Naive thymus-derived CD4-positive, alpha-beta T cell (primary cell): ENCODE measurements around the gene CELSR2. TPM values are rescaled to one million over a fixed set of nuclear protein-coding genes. Genes with fewer than 3 reads are reported as not detected.

Experiments
- ATAC-seq: fragments of 150-1000 bp; cut with Tn5 transposase; 2 replicates; pipeline ENCODE4 v1.10.0; 2021; ENCODE audit warnings: mild to moderate bottlenecking, moderate library complexity
- CTCF ChIA-PET: fragments of 350-600 bp; sonication (Branson Sonifier 250); formaldehyde crosslinking; loops from one replicate; lab custom pipeline; 2021; ENCODE audit warnings: antibody characterized with exemption; lab: Charles Lee
- POLR2A ChIA-PET: fragments of 350-600 bp; sonication (Branson Sonifier 250); formaldehyde crosslinking; loops from one replicate; lab custom pipeline; 2021; ENCODE audit warnings: antibody characterized with exemption, inconsistent platforms; lab: Charles Lee
- DNase-seq, 9 donors: peaks; one replicate each; pipeline versions ENCODE4 v3.0.0 to v3.0.0-alpha.2; 2020 to 2022; ENCODE audit warnings: mixed read lengths in 1 of 9
- H3K27ac ChIP-seq: one replicate; pipeline ENCODE4 v1.7.0; 2013; ENCODE audit warnings: mild to moderate bottlenecking, low read depth, low read length, moderate library complexity
- H3K27me3 ChIP-seq, 2 donors: one replicate each; pipeline ENCODE4 v1.7.0; 2013; ENCODE audit warnings: low read length in 2 of 2, mild to moderate bottlenecking in 2 of 2, moderate library complexity in 2 of 2; ENCODE audit not compliant: control insufficient read depth in 2 of 2, insufficient read depth in 2 of 2
- H3K36me3 ChIP-seq, 3 experiments: 1 replicate in 2 of 3; 2 replicates in 1 of 3; pipeline ENCODE4 v1.7.0; 2013; ENCODE audit warnings: low read length in 3 of 3, mild to moderate bottlenecking in 3 of 3, moderate library complexity in 1 of 3; ENCODE audit not compliant: insufficient read depth in 3 of 3, control insufficient read depth in 2 of 3
- H3K4me1 ChIP-seq, 2 donors: one replicate each; pipeline ENCODE4 v1.7.0; 2013; ENCODE audit warnings: low read length in 2 of 2, mild to moderate bottlenecking in 2 of 2, moderate library complexity in 1 of 2; ENCODE audit not compliant: control insufficient read depth in 2 of 2, insufficient read depth in 2 of 2
- H3K4me3 ChIP-seq: 2 replicates; pipeline ENCODE4 v1.7.0; 2013; ENCODE audit warnings: mild to moderate bottlenecking, low read length
- H3K9me3 ChIP-seq, 3 experiments: 1 replicate in 2 of 3; 2 replicates in 1 of 3; pipeline ENCODE4 v1.7.0; 2013; ENCODE audit warnings: low read length in 3 of 3; ENCODE audit not compliant: control insufficient read depth in 2 of 3
- H3K27ac Mint-ChIP-seq, 9 donors: one replicate each; pipeline ENCODE4 v1.8.0; 2020 to 2022; ENCODE audit warnings: mixed read lengths in 9 of 9, mild to moderate bottlenecking in 8 of 9, moderate library complexity in 5 of 9, inconsistent platforms in 2 of 9
- H3K27me3 Mint-ChIP-seq, 5 donors: one replicate each; pipeline ENCODE4 v1.8.0; 2021 to 2022; ENCODE audit warnings: mixed read lengths in 5 of 5, mild to moderate bottlenecking in 1 of 5
- H3K36me3 Mint-ChIP-seq, 5 donors: one replicate each; pipeline ENCODE4 v1.8.0; 2020 to 2022; ENCODE audit warnings: mixed read lengths in 5 of 5, mild to moderate bottlenecking in 3 of 5, inconsistent platforms in 1 of 5
- H3K4me1 Mint-ChIP-seq, 7 donors: one replicate each; pipeline ENCODE4 v1.8.0; 2020 to 2022; ENCODE audit warnings: mixed read lengths in 7 of 7, mild to moderate bottlenecking in 3 of 7, inconsistent platforms in 1 of 7
- H3K4me3 Mint-ChIP-seq, 10 donors: one replicate each; pipeline ENCODE4 v1.8.0; 2020 to 2022; ENCODE audit warnings: mild to moderate bottlenecking in 10 of 10, mixed read lengths in 10 of 10, moderate library complexity in 6 of 10, inconsistent platforms in 2 of 10
- H3K9me3 Mint-ChIP-seq, 11 donors: one replicate each; pipeline ENCODE4 v1.8.0; 2020 to 2022; ENCODE audit warnings: mixed read lengths in 11 of 11, mild to moderate bottlenecking in 4 of 11, inconsistent platforms in 1 of 11, moderate library complexity in 1 of 11
- intact Hi-C, 2 donors: fragments of 100-400 bp; cut with micrococcal nuclease; formaldehyde crosslinking; loops; one replicate each; pipeline ENCODE4 v1.15.1; 2023
- polyA plus RNA-seq, 2 donors: library from polyadenylated mRNA; unstranded; fragments of 300-500 nt; fragmentation: Illumina TruSeq; gene quantifications; one replicate each; pipeline ENCODE4 v1.2.3, GENCODE V29; 2021
- total RNA-seq, 6 experiments: library from RNA in 5 of 6; stranded (reverse) in 5 of 6; gene quantifications; 1 replicate in 5 of 6; 2 replicates in 1 of 6; pipeline ENCODE4 v1.2.3 and lab custom pipeline; 2021 to 2026

Gene CELSR2
- total and polyA plus RNA-seq, 7 experiments from 2014 or later, result 0.17 to 6.4 (median 3.1) TPM

GRCh38 chr1:109247401-109248365 is 1.7 kb upstream of the CELSR2 start:
- Mint-ChIP-seq H3K27me3 (peaks cover 0 to 25% (median 8%) of the 10 kb centered on the region in 5 donors), H3K4me3 (peak overlapping the region in 1 of 10 donors; percentile 34)
- no peaks in the 10 kb centered on the region for H3K27me3 ChIP-seq

GRCh38 chr1:109248444-109248796 is 919 bp upstream of the CELSR2 start:
- Histone ChIP-seq H3K4me1 (peaks cover 11 to 15% of the 10 kb centered on the region in 2 donors), H3K9me3 (no peaks in the 10 kb centered on the region), H3K27ac (no peak overlapping the region), H3K36me3 (no peaks in the 10 kb centered on the region), H3K27me3 (no peaks in the 10 kb centered on the region), H3K4me3 (no peak overlapping the region)
- no peak for ATAC-seq
- Mint-ChIP-seq H3K9me3 (peaks cover 0 to 1% (median 0%) of the 10 kb centered on the region in 11 donors), H3K4me1 (peaks cover under 1 to 19% (median 12%) of the 10 kb centered on the region in 7 donors), H3K36me3 (no peaks in the 10 kb centered on the region), H3K4me3 (peak overlapping the region in 2 of 10 donors; percentile 34 to 79), H3K27ac (no peak overlapping the region), H3K27me3 (peaks cover 0 to 24% (median 8%) of the 10 kb centered on the region in 5 donors)
- intact Hi-C loops, result no loop called here
- ChIA-PET POLR2A (no interaction called here), CTCF (interaction anchor here (0.5 to 1.2 kb wide), 2 partner anchors 736 to 1932 kb away, joined by 3 read pairs; partner anchors contain the start of gene AHCYL1)
- no peak for DNase-seq

More at GRCh38 chr1:109247401-109248365, 1.7 kb upstream of the CELSR2 start:
- ChIA-PET POLR2A (interaction anchor here (0.7 kb wide), 1 partner anchor 13 kb away, joined by 3 read pairs; no protein-coding TSS in a partner anchor), CTCF (interaction anchor here (1.2 kb wide), 1 partner anchor 736 kb away, joined by 3 read pairs; the partner anchor contains the start of gene AHCYL1)
- Histone ChIP-seq H3K36me3 (no peaks in the 10 kb centered on the region), H3K4me1 (peaks cover 11 to 15% of the 10 kb centered on the region in 2 donors), H3K27ac (no peak overlapping the region), H3K9me3 (no peaks in the 10 kb centered on the region), H3K4me3 (no peak overlapping the region)
- ATAC-seq, result no peak
- intact Hi-C loops, result no loop called here
- Mint-ChIP-seq H3K27ac (no peak overlapping the region), H3K4me1 (peaks cover under 1 to 21% (median 16%) of the 10 kb centered on the region in 7 donors), H3K9me3 (peaks cover 0 to 1% (median 0%) of the 10 kb centered on the region in 11 donors), H3K36me3 (no peaks in the 10 kb centered on the region)
- no peak for DNase-seq

- Mint-ChIP-seq H3K4me3 (peak overlapping the region; percentile 32 to 79 (median 67)), H3K27ac (no peak overlapping the region), H3K9me3 (peaks cover 0 to 1% (median 0%) of the 10 kb centered on the region in 11 donors), H3K4me1 (peaks cover 3 to 19% (median 13%) of the 10 kb centered on the region in 7 donors), H3K27me3 (peaks cover 0 to 24% (median 0%) of the 10 kb centered on the region in 5 donors), H3K36me3 (no peaks in the 10 kb centered on the region)
- ChIA-PET CTCF (no interaction called here), POLR2A (interaction anchor here (0.8 to 0.9 kb wide), 2 partner anchors 9 to 150 kb away, joined by 3 to 4 read pairs; no protein-coding TSS in a partner anchor)
- ATAC-seq (peak; percentile 39), DNase-seq (peak in 1 of 9 donors; percentile 6)
- Histone ChIP-seq H3K4me3 (peak overlapping the region; percentile 37), H3K4me1 (peaks cover 11 to 15% of the 10 kb centered on the region in 2 donors), H3K27ac (no peak overlapping the region), H3K9me3 (no peaks in the 10 kb centered on the region), H3K27me3 (no peaks in the 10 kb centered on the region), H3K36me3 (no peaks in the 10 kb centered on the region)
- intact Hi-C loops, result loop anchor here (1.0 to 2.0 kb wide), 6 partner anchors 9 to 234 kb away; partner anchors contain the start of genes PSRC1 (in 2 of the 2), ATXN7L2 (in 1 of the 2) and SARS1 (in 1 of the 2)
These were observed 489 bp downstream of the CELSR2 start for GRCh38 chr1:109249654-109250401.

- Histone ChIP-seq H3K27me3 (no peaks in the 10 kb centered on the region), H3K9me3 (no peaks in the 10 kb centered on the region), H3K4me3 (peak overlapping the region; percentile 37), H3K36me3 (no peaks in the 10 kb centered on the region), H3K4me1 (peaks cover 11 to 15% of the 10 kb centered on the region in 2 donors), H3K27ac (no peak overlapping the region)
- intact Hi-C loops, result loop anchor here in 1 of 2 donors (2.0 kb wide), 1 partner anchor 38 kb away; the partner anchor contains the start of gene SARS1
- Mint-ChIP-seq H3K4me1 (peaks cover 3 to 24% (median 13%) of the 10 kb centered on the region in 7 donors), H3K4me3 (peak overlapping the region; percentile 14 to 76 (median 67)), H3K27ac (no peak overlapping the region), H3K27me3 (peaks cover 0 to 24% (median 0%) of the 10 kb centered on the region in 5 donors), H3K9me3 (peaks cover 0 to 1% (median 0%) of the 10 kb centered on the region in 11 donors), H3K36me3 (no peaks in the 10 kb centered on the region)
- POLR2A ChIA-PET, result interaction anchor here (0.8 to 0.9 kb wide), 2 partner anchors 10 to 150 kb away, joined by 3 to 4 read pairs; no protein-coding TSS in a partner anchor
- CTCF ChIA-PET, result no interaction called here
- ATAC-seq, result no peak
- DNase-seq, result peak in 1 of 9 donors; percentile 6
These were observed 1.3 kb downstream of the CELSR2 start for GRCh38 chr1:109250454-109251276.

GRCh38 chr1:109251277-109252166 is 2.2 kb downstream of the CELSR2 start:
- DNase-seq, result no peak
- intact Hi-C loops, result loop anchor here in 1 of 2 donors (2.0 kb wide), 1 partner anchor 39 kb away; the partner anchor contains the start of gene SARS1
- no peak for ATAC-seq
- no peak overlapping the region for H3K4me3 ChIP-seq
- Mint-ChIP-seq H3K27ac (no peak overlapping the region), H3K36me3 (no peaks in the 10 kb centered on the region), H3K4me3 (peak overlapping the region in 9 of 10 donors; percentile 8 to 73 (median 53)), H3K4me1 (peaks cover 3 to 27% (median 14%) of the 10 kb centered on the region in 7 donors), H3K27me3 (peaks cover 0 to 22% (median 0%) of the 10 kb centered on the region in 5 donors), H3K9me3 (peaks cover 0 to 1% (median 0%) of the 10 kb centered on the region in 11 donors)
- H3K4me1 ChIP-seq, result peaks cover 11 to 15% of the 10 kb centered on the region in 2 donors
- H3K36me3 ChIP-seq, result no peaks in the 10 kb centered on the region
- H3K9me3 ChIP-seq, result no peaks in the 10 kb centered on the region
- ChIA-PET POLR2A (no interaction called here), CTCF (interaction anchor here (0.6 kb wide), 1 partner anchor 244 kb away, joined by 3 read pairs; no protein-coding TSS in a partner anchor)
- no peaks in the 10 kb centered on the region for H3K27me3 ChIP-seq
- no peak overlapping the region for H3K27ac ChIP-seq
